ENCODE data around the gene HBP1.
A peak's percentile ranks its signal among the peaks of the same experiment; 100 is the strongest.
"Not testable (repeated sequence)": the region's sequence is repeated elsewhere in the genome, so short reads cannot be mapped to it uniquely, and the experiment has no call there.

HBP1 gene

GRCh38 chr7:107208024-107208521 is 39.3 kb downstream of the HBP1 start:
- no peak for DNase-seq (ENCODE audit: low spot score in 2 of 2)
- in situ Hi-C loops (cut with MboI; ENCODE audit: low sequenced_read_pairs), result no loop called here
- Histone ChIP-seq H3K9me3 (no peaks in the 10 kb centered on the region), H3K27me3 (ENCODE audit: low read depth) (no peaks in the 10 kb centered on the region), H3K4me3 (no peak overlapping the region), H3K36me3 (replicated peaks) (no peaks in the 10 kb centered on the region; the same call in 1 of the 2 replicates), H3K4me1 (no peaks in the 10 kb centered on the region)

- DNase-seq (ENCODE audit: low spot score in 2 of 2), result no peak
- in situ Hi-C loops (cut with MboI; ENCODE audit: low sequenced_read_pairs), result no loop called here
- no peak overlapping the region for H3K4me3 ChIP-seq
Measured at GRCh38 chr7:107208563-107208962, 39.8 kb downstream of the HBP1 start.

GRCh38 chr7:107209565-107209964 is 40.8 kb downstream of the HBP1 start:
- H3K27me3 ChIP-seq (ENCODE audit: low read depth), result no peaks in the 10 kb centered on the region
- H3K4me3 ChIP-seq, result no peak overlapping the region
- DNase-seq (ENCODE audit: low spot score in 2 of 2), result no peak
- no peaks in the 10 kb centered on the region for H3K9me3 ChIP-seq
- in situ Hi-C loops (cut with MboI; ENCODE audit: low sequenced_read_pairs), result no loop called here
- H3K36me3 ChIP-seq (replicated peaks), result no peaks in the 10 kb centered on the region; the same call in 1 of the 2 replicates
- no peaks in the 10 kb centered on the region for H3K4me1 ChIP-seq

More at GRCh38 chr7:107208563-107208962, 39.8 kb downstream of the HBP1 start:
- Histone ChIP-seq H3K36me3 (replicated peaks) (no peaks in the 10 kb centered on the region; the same call in 1 of the 2 replicates), H3K27me3 (ENCODE audit: low read depth) (no peaks in the 10 kb centered on the region), H3K4me1 (no peaks in the 10 kb centered on the region), H3K9me3 (no peaks in the 10 kb centered on the region)

- in situ Hi-C loops (cut with MboI; ENCODE audit: low sequenced_read_pairs), result no loop called here
- H3K4me3 ChIP-seq, result no peak overlapping the region
- no peak for DNase-seq (ENCODE audit: low spot score in 2 of 2)
- H3K9me3 ChIP-seq, result no peaks in the 10 kb centered on the region
- H3K27me3 ChIP-seq (ENCODE audit: low read depth), result no peaks in the 10 kb centered on the region
- H3K4me1 ChIP-seq, result no peaks in the 10 kb centered on the region
- H3K36me3 ChIP-seq (replicated peaks), result no peaks in the 10 kb centered on the region; the same call in 1 of the 2 replicates
Measured at GRCh38 chr7:107210400-107210799, 41.6 kb downstream of the HBP1 start.

- no peak for DNase-seq (ENCODE audit: low spot score in 2 of 2)
- in situ Hi-C loops (cut with MboI; ENCODE audit: low sequenced_read_pairs), result no loop called here
- H3K27me3 ChIP-seq (ENCODE audit: low read depth), result no peaks in the 10 kb centered on the region
- no peaks in the 10 kb centered on the region; the same call in 1 of the 2 replicates for H3K36me3 ChIP-seq (replicated peaks)
- H3K4me3 ChIP-seq, result no peak overlapping the region
- no peaks in the 10 kb centered on the region for H3K9me3 ChIP-seq
- H3K4me1 ChIP-seq, result peaks cover 5% of the 10 kb centered on the region
Measured at GRCh38 chr7:107212725-107213124, 43.9 kb downstream of the HBP1 start.

- in situ Hi-C loops (cut with MboI; ENCODE audit: low sequenced_read_pairs), result no loop called here
- Histone ChIP-seq H3K9me3 (no peaks in the 10 kb centered on the region), H3K36me3 (replicated peaks) (no peaks in the 10 kb centered on the region; the same call in 1 of the 2 replicates), H3K4me3 (no peak overlapping the region), H3K27me3 (ENCODE audit: low read depth) (no peaks in the 10 kb centered on the region), H3K4me1 (peaks cover 11% of the 10 kb centered on the region)
- DNase-seq (ENCODE audit: low spot score in 2 of 2), result no peak
Measured at GRCh38 chr7:107213193-107213788, 44.5 kb downstream of the HBP1 start.

GRCh38 chr7:107213945-107214344 is 45.1 kb downstream of the HBP1 start:
- H3K9me3 ChIP-seq, result no peaks in the 10 kb centered on the region
- peaks cover 13% of the 10 kb centered on the region for H3K4me1 ChIP-seq
- no peaks in the 10 kb centered on the region for H3K27me3 ChIP-seq (ENCODE audit: low read depth)
- in situ Hi-C loops (cut with MboI; ENCODE audit: low sequenced_read_pairs), result no loop called here
- DNase-seq (ENCODE audit: low spot score in 2 of 2), result no peak
- no peaks in the 10 kb centered on the region; the same call in 1 of the 2 replicates for H3K36me3 ChIP-seq (replicated peaks)
- H3K4me3 ChIP-seq, result no peak overlapping the region

- Histone ChIP-seq H3K4me1 (peaks cover 17% of the 10 kb centered on the region), H3K4me3 (no peak overlapping the region), H3K36me3 (replicated peaks) (no peaks in the 10 kb centered on the region), H3K27me3 (ENCODE audit: low read depth) (no peaks in the 10 kb centered on the region), H3K9me3 (no peaks in the 10 kb centered on the region)
- in situ Hi-C loops (cut with MboI; ENCODE audit: low sequenced_read_pairs), result no loop called here
- DNase-seq (ENCODE audit: low spot score in 2 of 2), result no peak
Measured at GRCh38 chr7:107219563-107220244, 50.9 kb downstream of the HBP1 start.

- no peak for DNase-seq (ENCODE audit: low spot score in 2 of 2)
- in situ Hi-C loops (cut with MboI; ENCODE audit: low sequenced_read_pairs), result no loop called here
- Histone ChIP-seq H3K27me3 (ENCODE audit: low read depth) (no peaks in the 10 kb centered on the region), H3K4me1 (peaks cover 21% of the 10 kb centered on the region), H3K9me3 (no peaks in the 10 kb centered on the region), H3K4me3 (no peak overlapping the region), H3K36me3 (replicated peaks) (no peaks in the 10 kb centered on the region)
Measured at GRCh38 chr7:107220356-107220755, 51.6 kb downstream of the HBP1 start.

GRCh38 chr7:107220806-107221205 is 52.0 kb downstream of the HBP1 start:
- DNase-seq (ENCODE audit: low spot score in 2 of 2); in situ Hi-C loops (cut with MboI; ENCODE audit: low sequenced_read_pairs); H3K36me3 ChIP-seq (replicated peaks); H3K9me3 ChIP-seq; H3K27me3 ChIP-seq (ENCODE audit: low read depth); H3K4me3 ChIP-seq: not testable (repeated sequence)
- H3K4me1 ChIP-seq, result peaks cover 21% of the 10 kb centered on the region

GRCh38 chr7:107224374-107225223 is 55.8 kb downstream of the HBP1 start:
- in situ Hi-C loops (cut with MboI; ENCODE audit: low sequenced_read_pairs), result no loop called here

GRCh38 chr7:107228291-107228690 is 59.5 kb downstream of the HBP1 start:
- no peak for DNase-seq (ENCODE audit: low spot score in 2 of 2)
- H3K4me1 ChIP-seq, result peaks cover 8% of the 10 kb centered on the region
- in situ Hi-C loops (cut with MboI; ENCODE audit: low sequenced_read_pairs), result no loop called here

More at GRCh38 chr7:107224374-107225223, 55.8 kb downstream of the HBP1 start:
- H3K4me3 ChIP-seq, result no peak overlapping the region
- H3K36me3 ChIP-seq (replicated peaks), result no peaks in the 10 kb centered on the region
- peak; percentile 49 to 73 for DNase-seq (ENCODE audit: low spot score in 2 of 2)
- no peaks in the 10 kb centered on the region for H3K27me3 ChIP-seq (ENCODE audit: low read depth)
- H3K9me3 ChIP-seq, result no peaks in the 10 kb centered on the region
- peaks cover 8% of the 10 kb centered on the region for H3K4me1 ChIP-seq

GRCh38 chr7:107230334-107230733 is 61.5 kb downstream of the HBP1 start:
- in situ Hi-C loops (cut with MboI; ENCODE audit: low sequenced_read_pairs), result no loop called here

More at GRCh38 chr7:107228291-107228690, 59.5 kb downstream of the HBP1 start:
- H3K9me3 ChIP-seq, result no peaks in the 10 kb centered on the region
- H3K4me3 ChIP-seq, result no peak overlapping the region
- no peaks in the 10 kb centered on the region for H3K36me3 ChIP-seq (replicated peaks)
- no peaks in the 10 kb centered on the region for H3K27me3 ChIP-seq (ENCODE audit: low read depth)

More at GRCh38 chr7:107230334-107230733, 61.5 kb downstream of the HBP1 start:
- no peak overlapping the region for H3K4me3 ChIP-seq
- H3K36me3 ChIP-seq (replicated peaks), result no peaks in the 10 kb centered on the region
- no peaks in the 10 kb centered on the region for H3K9me3 ChIP-seq
- H3K27me3 ChIP-seq (ENCODE audit: low read depth), result no peaks in the 10 kb centered on the region
- H3K4me1 ChIP-seq, result no peaks in the 10 kb centered on the region
- no peak for DNase-seq (ENCODE audit: low spot score in 2 of 2)

Data from HAP-1 (cell line).